ENCODE results near the gene TTLL11. TPM values are rescaled to one million over a fixed set of nuclear protein-coding genes. Genes with fewer than 3 reads are reported as not detected.

The TTLL11 gene
- total RNA-seq, 1 experiment from 2014 or later, result 1.6 TPM

DNA sequence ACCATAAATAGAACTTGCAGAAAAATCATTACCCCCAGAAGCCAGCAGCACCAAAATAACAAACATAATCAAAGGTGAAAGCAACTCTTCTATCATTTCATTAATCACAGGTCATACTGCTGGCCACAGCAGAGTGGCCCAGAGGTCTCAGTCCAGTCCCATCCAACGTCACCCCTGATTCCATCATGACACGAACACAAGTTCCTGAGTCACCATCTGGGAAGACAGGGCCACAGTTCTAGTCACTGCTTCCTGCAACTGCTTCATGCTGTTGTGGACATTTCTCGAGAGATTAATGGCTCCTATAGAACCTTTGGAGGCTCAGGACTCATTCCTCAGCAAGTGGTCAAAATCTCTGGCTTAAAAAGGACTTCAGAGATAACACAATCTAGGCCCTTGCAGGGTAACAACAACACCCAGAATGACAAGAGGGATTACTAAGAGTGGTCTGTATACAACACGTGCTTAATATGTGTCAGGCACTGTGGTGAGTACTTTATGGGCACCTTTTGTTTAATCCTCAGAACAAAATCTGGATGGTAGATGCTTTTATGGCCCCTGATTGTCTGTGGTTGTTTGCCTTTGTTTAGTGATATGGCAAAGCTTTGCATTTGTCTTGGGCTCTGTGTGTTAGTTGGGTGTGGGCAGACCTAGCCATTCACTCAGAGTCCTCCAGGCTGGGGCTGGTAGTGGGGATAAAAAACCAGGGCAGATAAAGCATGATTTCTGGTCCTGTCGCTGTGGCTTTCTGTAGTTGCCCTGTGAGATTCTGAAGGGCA lies 257.3 kb downstream of the TTLL11 start:
- in situ Hi-C loops (cut with HindIII; ENCODE audit: low pct_unique_long_range_greater_than_20kb, low sequenced_read_pairs), result no loop called here
- no peak for DNase-seq (ENCODE audit: low read depth, low spot score)

DNA sequence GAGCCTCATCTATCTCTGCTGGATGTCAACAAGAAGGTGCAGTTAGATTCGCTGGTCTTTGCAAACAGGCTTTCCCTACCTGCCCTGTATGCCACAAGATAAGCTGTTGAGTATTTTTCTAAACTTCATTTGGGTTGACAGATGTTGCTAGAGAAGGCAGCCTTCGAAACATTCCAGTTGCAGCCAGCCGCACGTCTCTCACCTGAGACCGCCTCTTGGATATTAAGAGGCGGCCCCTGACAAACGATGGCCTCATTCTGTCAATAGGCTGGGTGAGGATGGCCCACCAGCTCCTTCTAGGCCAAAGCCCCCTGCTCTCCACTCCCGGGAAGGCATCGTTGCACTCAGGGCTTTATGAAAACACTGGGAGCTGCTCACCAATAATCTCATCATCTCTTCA lies 260.0 kb downstream of the TTLL11 start:
- DNase-seq (ENCODE audit: low read depth, low spot score), result no peak
- in situ Hi-C loops (cut with HindIII; ENCODE audit: low pct_unique_long_range_greater_than_20kb, low sequenced_read_pairs), result no loop called here

DNA sequence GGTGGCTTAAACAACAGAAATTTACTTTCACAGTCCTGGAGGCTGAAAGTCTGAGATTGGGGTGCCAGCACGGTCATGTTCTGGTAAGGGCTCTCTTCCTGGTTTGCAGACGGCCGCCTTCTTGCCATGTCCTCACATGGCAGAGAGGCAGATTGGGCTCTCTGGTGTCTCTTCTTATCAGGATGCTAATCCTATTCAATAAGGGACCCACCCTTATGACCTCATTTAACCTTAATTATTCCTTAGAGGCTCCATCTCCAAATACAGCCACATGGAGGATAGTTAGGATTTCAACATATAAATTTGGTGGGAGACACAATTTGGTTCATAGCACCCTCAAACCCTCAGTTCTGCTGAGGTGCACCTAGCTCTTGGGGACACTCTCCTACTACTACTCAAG lies 261.2 kb downstream of the TTLL11 start:
- in situ Hi-C loops (cut with HindIII; ENCODE audit: low pct_unique_long_range_greater_than_20kb, low sequenced_read_pairs), result no loop called here
- no peak for DNase-seq (ENCODE audit: low read depth, low spot score)

- in situ Hi-C loops (cut with HindIII; ENCODE audit: low pct_unique_long_range_greater_than_20kb, low sequenced_read_pairs), result no loop called here
These were observed 262.5 kb downstream of the TTLL11 start for GRCh38 chr9:121830441-121831140.

GRCh38 chr9:121827251-121827967 lies 265.7 kb downstream of the TTLL11 start:
- no peak for DNase-seq (ENCODE audit: low read depth, low spot score)
- in situ Hi-C loops (cut with HindIII; ENCODE audit: low pct_unique_long_range_greater_than_20kb, low sequenced_read_pairs), result no loop called here

More at GRCh38 chr9:121830441-121831140, 262.5 kb downstream of the TTLL11 start:
- DNase-seq (ENCODE audit: low read depth, low spot score), result no peak

GRCh38 chr9:121826711-121827110 lies 266.4 kb downstream of the TTLL11 start:
- DNase-seq (ENCODE audit: low read depth, low spot score), result no peak
- in situ Hi-C loops (cut with HindIII; ENCODE audit: low pct_unique_long_range_greater_than_20kb, low sequenced_read_pairs), result no loop called here

GRCh38 chr9:121825031-121825691 lies 267.9 kb downstream of the TTLL11 start:
- DNase-seq (ENCODE audit: low read depth, low spot score), result no peak
- in situ Hi-C loops (cut with HindIII; ENCODE audit: low pct_unique_long_range_greater_than_20kb, low sequenced_read_pairs), result no loop called here

- DNase-seq (ENCODE audit: low read depth, low spot score), result no peak
- in situ Hi-C loops (cut with HindIII; ENCODE audit: low pct_unique_long_range_greater_than_20kb, low sequenced_read_pairs), result no loop called here
These were observed 268.5 kb downstream of the TTLL11 start for GRCh38 chr9:121824651-121825030.

DNA sequence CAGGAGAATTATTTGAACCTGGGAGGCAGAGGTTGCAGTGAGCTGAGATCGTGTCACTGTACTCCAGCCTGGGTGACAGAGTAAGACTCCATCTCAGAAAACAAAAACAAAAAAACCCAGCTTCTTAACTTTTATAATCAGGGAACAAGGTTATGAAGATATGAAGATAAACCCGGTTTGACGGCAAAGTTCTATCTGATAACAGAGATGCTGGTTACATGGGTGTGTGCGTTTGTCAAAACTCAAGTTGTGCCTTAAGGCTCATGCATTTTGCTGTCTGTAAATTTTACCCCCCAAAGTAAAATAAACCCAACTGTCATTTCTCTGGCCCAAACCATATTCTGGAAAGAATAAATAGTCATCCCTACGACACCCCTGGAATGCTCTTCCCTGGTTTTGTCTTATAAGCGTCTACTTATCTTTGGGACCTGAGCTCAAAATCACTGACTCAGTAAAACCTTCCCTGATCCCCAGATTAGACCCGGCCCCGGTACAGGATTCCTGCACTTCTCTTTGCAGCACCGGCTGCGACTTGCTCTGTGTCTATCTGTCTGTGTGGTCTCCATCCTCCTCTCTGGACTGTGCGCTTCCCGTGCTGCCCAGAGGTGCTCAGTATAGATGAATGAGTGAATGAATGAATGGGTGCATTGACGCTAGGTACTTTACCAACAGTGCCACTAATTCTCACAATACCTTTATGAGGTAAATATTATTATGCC lies 269.5 kb downstream of the TTLL11 start:
- DNase-seq (ENCODE audit: low read depth, low spot score), result no peak
- in situ Hi-C loops (cut with HindIII; ENCODE audit: low pct_unique_long_range_greater_than_20kb, low sequenced_read_pairs), result no loop called here

- no peak for DNase-seq (ENCODE audit: low read depth, low spot score)
- in situ Hi-C loops (cut with HindIII; ENCODE audit: low pct_unique_long_range_greater_than_20kb, low sequenced_read_pairs), result no loop called here
These were observed 270.7 kb downstream of the TTLL11 start for GRCh38 chr9:121822093-121823085.

GRCh38 chr9:121821326-121821725 lies 271.8 kb downstream of the TTLL11 start:
- no peak for DNase-seq (ENCODE audit: low read depth, low spot score)
- in situ Hi-C loops (cut with HindIII; ENCODE audit: low pct_unique_long_range_greater_than_20kb, low sequenced_read_pairs), result no loop called here

DNA sequence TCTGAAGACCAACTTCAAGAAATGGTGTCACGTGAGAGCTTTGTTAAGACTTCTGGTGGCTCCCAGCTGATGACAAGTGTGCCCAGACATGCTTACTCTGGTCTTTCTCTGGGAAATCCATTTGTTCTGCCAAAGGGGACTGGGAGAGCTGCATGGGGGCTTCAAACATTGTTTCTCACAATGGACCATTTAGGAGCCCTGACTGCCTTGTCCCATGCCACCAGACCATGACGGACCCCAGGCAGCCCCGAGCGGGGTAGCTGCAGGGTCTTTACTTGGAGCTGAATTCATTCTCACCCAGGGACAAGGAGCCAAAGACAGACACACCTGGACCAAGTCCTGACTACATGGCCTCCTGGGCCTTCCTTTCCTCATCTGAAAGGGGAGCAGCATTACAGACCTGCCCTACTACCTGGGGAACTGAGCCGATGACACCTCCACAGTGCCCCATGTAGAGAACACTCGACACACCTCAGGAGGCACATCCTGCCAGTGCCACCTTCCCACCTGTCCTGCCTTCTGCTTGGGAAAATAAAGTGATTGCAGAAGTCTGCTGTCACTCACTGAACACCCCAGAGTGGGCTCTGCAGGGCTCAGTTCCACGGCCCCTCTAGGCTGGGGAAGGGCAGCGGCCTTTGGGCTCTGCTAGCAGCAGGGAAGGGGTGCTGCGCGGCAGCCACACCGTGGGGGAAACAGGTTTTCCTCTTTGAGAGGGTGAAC lies 272.7 kb downstream of the TTLL11 start:
- in situ Hi-C loops (cut with HindIII; ENCODE audit: low pct_unique_long_range_greater_than_20kb, low sequenced_read_pairs), result no loop called here
- no peak for DNase-seq (ENCODE audit: low read depth, low spot score)

DNA sequence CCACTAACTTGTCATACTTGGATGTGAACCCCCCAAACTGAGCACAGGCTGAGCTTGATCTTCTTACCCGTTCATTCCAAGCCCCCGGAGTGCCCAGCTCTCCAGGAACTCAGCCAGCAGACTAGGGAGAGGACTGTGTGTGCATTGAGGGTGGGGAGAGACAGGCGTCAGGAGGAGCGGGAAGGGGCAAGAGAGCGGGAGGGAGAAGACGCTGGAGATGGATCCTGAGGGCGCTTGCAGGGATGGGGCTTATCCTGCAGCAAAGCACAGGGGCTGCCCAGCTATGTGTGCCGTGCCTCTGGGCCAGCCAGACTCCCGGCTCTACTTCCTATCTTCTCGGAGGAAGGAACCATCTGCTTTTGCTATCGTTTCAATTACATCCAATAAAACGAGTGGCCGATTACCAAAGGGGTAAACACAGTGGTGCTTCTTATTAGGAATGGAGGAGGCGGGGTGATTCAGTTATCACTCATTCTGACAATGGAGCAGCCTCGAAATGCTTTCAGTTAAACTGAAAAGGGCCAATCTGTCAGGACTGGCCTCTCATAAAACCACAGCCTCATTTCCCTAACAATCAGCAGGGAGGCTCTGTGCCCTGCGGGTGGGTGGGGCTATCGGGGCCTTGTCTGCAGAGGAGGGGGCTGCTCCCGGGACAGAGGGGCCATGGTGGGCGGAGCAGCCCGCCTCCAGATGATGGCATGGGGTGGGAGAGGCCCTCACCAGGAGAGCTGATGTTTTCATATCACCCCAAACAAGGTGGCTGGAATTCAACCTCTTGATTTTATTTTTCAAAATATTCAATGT lies 273.5 kb downstream of the TTLL11 start:
- DNase-seq (ENCODE audit: low read depth, low spot score), result no peak
- in situ Hi-C loops (cut with HindIII; ENCODE audit: low pct_unique_long_range_greater_than_20kb, low sequenced_read_pairs), result no loop called here

DNA sequence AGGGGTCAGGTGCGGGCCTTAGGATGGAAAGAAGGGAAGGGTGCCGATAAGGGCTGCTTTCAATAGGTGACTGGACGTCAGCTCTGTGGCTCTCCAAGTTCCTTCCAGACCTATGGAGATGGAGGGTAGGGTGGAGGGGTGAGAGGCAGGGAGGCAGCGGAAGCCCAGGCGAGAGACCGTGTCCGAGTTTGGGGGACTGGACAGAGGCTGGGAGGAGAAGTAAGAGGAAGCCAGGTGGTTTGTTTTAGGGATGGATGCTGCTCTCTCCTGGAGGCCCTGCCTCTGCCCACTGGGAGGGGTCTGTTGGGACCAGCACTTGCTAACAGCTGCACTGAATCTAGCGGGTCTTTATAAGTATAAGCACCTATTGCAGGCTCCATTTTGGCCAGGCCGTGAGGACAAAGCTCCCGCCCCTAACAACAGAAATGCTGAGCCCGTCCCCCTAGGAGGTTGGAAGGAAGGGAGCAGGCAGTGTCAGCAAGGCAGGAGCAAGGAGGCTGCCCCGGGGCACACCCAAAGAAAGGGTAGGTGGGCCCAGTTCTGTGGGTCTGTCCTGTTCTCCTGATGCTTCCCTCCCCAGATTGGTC lies 274.2 kb downstream of the TTLL11 start:
- DNase-seq (ENCODE audit: low read depth, low spot score), result no peak
- in situ Hi-C loops (cut with HindIII; ENCODE audit: low pct_unique_long_range_greater_than_20kb, low sequenced_read_pairs), result no loop called here
